CD4-positive, alpha-beta T cell treated with Interleukin-15 for 4 hours (primary cell): ENCODE data around the gene IMPDH2.

ENCODE experiments used
- DNase-seq: peaks from one replicate; pipeline ENCODE4 v3.0.0-alpha.2; 2020; ENCODE audit warnings: low spot score

Gene IMPDH2

GRCh38 chr3:48980295-48980694 is 48.9 kb downstream of the IMPDH2 start:
- DNase-seq = no peak

GRCh38 chr3:48979451-48979850 is 49.7 kb downstream of the IMPDH2 start:
- DNase-seq = no peak
